NCI-H2029 (cell line): ENCODE results near the gene NADSYN1.
"Not testable (repeated sequence)": the region's sequence is repeated elsewhere in the genome, so short reads cannot be mapped to it uniquely, and the experiment has no call there.

ENCODE experiments used
- DNase-seq: peaks from one replicate; lab custom pipeline; 2025; lab: John Stamatoyannopoulos, UW

Gene NADSYN1

DNA sequence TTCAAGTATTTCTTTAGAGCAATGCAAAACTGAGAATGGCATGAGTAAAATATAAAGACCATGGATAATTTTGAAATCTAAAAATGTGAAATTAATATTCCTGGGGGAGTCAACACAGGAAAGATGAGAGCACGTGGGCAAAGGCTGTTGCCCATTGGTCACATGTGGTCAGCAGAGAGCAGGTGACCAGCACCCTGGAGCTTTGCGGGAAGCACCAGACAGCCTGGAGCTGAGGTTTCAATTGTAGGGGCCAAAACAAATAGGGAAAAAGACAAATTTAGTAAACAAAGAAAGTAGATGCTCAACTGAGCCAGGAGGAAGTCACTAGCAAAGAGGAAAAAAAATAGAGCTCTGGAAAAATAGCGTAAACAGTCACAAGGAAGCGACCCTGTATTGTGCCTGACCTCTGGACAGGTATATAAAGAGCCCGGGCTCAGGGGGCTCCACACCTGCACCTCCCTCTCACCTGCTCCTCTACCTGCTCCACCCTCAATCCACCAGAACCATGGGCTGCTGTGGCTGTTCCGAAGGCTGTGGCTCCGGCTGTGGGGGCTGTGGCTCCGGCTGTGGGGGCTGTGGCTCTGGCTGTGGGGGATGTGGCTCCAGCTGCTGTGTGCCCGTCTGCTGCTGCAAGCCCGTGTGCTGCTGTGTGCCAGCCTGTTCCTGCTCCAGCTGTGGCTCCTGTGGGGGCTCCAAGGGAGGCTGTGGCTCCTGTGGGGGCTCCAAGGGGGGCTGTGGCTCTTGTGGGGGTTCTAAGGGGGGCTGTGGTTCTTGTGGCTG, 74.0 kb downstream of the NADSYN1 start, which contains the start of gene KRTAP5-7:
KRTAP5-7 (plus strand) TSS at position 472 of the 780 bp plus-strand sequence; CDS start at position 506, 34 bp downstream.
- DNase-seq = peak; percentile 13

GRCh38 chr11:71527576-71528210, 74.7 kb downstream of the NADSYN1 start:
- DNase-seq = no peak

DNA sequence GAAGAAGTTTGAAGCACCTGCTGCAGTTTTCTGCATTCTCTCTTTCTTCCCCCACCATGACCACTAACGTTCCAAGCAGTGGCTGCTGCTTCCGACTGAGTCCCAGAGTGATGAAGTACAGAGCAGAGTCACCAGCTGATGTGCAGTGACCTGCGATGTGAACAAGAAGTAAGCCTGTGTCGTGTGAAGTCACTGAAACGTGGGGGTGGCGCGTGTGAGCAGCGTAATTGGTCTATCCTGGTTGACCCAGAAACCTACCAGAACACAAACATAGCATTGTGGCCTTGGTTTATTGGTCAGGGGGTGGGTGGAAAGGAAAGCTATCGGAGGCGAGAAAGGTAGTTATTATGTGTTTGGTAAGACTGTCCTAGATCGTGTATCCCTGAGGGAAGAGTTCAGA, 77.6 kb downstream of the NADSYN1 start:
- no peak for DNase-seq

GRCh38 chr11:71532036-71532610, 79.1 kb downstream of the NADSYN1 start:
- DNase-seq = no peak

DNA sequence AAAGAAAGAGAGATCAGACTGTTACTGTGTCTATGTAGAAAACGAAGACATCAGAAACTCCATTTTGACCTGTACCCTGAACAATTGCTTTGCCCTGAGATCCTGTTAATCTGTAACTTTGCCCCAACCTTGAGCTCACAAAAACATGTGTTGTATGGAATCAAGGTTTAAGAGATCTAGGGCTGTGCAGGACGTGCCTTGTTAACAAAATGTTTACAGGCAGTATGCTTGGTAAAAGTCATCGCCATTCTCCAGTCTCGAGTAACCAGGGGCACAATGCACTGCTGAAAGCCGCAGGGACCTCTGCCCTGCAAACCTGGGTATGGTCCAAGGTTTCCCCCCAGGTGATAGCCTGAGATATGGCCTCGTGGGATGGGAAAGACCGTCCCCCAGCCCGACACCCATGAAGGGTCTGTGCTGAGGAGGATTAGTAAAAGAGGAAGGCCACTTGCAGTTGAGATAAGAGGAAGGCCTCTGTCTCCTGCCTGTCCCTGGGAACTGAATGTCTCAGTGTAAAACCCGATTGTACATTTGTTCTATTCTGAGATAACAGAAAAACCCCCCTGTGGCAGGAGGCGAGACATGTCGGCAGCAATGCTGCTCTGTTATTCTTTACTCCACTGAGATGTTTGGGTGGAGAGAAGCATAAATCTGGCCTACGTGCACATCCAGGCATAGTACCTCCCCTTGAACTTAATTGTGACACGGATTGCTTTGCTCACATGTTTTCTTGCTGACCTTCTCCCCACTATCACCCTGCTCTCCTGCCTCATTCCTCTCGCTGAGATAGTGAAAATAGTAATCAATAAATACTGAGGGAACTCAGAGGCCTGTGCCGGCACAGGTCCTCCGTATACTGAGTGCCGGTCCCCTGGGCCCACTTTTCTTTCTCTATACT, 82.0 kb downstream of the NADSYN1 start:
- DNase-seq = not testable (repeated sequence)

GRCh38 chr11:71535825-71536224, 82.8 kb downstream of the NADSYN1 start:
- DNase-seq = no peak

- DNase-seq = no peak
Measured at GRCh38 chr11:71537537-71537936, 84.5 kb downstream of the NADSYN1 start.

GRCh38 chr11:71537977-71538665, 85.1 kb downstream of the NADSYN1 start, which contains the start of gene KRTAP5-8:
Gene KRTAP5-8, plus strand, starts transcription at chr11:71538025. Its CDS starts 31 bp downstream, at chr11:71538056.
- DNase-seq = not testable (repeated sequence)

GRCh38 chr11:71538666-71538990, 85.6 kb downstream of the NADSYN1 start:
- no peak for DNase-seq

DNA sequence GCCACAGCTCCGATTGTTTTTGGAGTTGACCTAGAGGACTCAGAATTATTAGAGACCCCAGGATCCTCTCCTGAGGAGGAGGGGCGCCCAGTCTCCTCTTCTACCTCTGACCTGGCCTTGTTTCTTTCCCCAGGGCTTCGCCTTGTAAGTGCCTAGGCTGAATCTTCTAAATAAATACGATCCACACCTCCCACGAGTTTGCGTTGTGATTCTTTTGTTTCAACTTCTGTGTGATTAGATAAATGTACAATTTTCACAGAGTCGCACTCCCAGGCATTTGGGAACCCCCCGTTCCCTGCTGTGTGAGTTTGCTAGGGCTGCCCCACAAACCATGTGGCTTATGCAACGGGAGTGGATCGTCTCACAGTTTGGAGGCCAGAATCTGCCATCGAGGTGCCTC, 86.0 kb downstream of the NADSYN1 start:
- DNase-seq = no peak

DNA sequence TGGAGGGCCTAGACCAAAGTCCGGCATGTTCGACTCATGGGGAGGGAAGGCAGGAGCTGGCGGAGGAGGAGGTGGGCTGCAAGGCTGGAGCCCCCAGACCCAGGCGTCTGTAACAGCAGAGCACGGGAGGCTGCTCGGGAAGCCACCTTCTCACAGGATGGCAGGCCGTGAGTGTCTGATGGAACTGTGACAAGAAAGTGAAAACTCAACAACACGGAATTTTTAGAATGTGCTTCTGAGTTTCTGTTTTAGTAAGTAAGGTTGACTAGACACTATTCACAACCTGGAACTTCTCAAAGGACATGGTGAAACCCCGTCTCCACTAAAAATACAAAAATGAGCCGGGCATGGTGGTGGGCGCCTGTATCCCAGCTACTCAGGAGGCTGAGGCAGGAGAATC, 87.0 kb downstream of the NADSYN1 start:
- not testable (repeated sequence) for DNase-seq

DNA sequence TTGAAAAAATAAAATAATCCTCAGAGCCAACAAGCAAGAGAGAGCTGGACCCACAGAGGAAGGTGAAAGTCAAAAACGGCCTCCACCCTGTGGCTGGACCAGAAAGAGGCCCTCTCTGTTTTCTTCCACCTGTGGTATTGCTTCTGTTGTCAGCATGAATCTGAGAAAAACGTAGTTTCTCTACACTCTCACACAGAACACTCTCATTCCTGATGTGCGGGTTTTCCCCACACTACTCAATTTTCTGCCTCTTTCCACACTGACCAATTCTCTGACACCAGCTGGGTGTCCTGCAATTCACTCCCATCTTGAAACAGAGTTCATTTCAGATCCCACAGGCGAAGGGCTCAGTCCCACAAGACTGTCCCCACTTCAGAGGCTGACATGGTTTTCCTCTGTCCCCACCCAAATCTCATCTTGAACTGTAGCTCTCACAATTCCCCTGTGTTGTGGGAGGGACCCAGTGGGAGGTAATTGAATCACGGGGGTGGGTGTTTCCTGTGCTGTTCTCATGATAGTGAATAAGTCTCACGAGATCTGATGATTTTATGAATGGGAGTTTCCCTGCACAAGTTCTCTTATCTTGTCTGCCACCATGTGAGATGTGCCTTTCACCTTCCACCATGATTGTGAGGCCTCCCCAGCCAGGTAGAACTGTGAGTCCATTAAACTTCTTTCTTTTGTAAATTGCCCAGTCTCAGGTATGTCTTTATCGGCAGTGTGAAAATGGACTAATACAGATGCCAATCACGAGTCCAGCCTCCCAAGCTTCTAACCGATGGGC, 87.7 kb downstream of the NADSYN1 start:
- not testable (repeated sequence) for DNase-seq

DNA sequence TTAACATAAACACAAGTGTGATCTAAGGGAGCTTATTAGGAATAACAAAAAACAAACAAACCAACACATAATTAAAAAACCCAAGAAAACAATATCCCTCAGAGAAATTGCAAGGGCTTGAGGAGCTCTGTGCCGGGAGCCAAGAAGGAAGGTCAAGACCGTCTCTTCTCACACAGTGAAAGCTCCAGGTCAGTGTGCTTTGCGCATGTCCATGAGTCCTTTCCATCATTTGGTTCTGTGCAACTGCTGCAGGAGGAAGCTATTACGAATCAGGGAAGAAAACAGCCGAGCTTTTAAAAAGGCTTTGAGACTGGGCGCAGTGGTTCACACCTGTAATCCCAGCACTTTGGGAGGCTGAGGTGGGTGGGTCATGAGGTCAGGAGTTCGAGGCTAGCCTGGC, 89.4 kb downstream of the NADSYN1 start:
- DNase-seq = no peak

- DNase-seq = no peak
Measured at GRCh38 chr11:71542879-71543777, 90.1 kb downstream of the NADSYN1 start.

DNA sequence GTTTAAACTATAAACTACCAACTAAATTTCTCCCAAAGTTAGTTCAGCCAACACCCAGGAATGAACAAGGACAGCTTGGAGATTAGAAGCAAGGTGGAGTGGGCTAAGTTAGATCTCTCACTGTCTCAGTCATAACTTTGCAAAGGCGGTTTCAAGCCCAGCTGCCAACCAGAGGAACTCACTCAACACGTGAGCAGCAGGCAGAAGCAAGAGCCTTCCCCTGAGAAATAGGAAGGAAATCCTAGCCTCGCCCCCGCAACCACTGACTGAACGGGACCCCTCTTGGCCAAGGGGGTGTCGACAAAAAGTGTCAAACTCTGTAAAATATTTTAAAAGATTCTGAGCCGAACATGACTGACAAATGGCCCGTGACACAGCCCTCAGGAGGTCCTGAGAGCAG, 90.9 kb downstream of the NADSYN1 start:
- DNase-seq = no peak

DNA sequence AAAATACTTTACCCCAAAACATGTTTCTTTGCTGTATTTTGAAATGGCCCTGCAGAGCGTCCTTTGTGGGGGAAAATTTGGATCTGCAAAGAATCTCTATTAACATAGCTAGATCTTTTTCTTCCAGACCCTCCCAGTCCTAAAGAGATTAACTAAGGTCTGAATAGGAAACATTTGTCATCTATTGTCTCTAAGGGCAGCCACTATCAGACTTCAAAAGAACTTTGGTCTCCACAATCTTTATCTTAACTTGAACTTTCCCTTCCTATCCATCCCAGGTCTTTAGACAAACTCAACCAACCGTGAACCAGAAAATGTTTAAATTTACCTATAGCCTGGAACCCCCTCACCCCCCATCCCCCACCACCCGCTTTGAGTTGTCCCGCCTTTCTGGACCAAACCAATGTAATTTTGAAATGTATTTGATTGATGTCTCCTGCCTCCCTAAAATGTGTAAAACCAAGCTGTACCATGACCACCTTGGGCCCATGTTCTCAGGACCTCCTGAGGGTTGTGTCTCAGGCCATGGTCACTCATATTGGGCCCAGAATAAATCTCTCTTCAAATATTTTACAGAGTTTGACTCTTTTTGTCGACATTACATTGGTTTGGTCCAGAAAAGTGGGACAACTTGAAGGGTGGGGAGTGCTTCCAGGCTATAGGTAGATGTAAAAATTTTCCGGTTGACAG, 91.7 kb downstream of the NADSYN1 start:
- DNase-seq = no peak

DNA sequence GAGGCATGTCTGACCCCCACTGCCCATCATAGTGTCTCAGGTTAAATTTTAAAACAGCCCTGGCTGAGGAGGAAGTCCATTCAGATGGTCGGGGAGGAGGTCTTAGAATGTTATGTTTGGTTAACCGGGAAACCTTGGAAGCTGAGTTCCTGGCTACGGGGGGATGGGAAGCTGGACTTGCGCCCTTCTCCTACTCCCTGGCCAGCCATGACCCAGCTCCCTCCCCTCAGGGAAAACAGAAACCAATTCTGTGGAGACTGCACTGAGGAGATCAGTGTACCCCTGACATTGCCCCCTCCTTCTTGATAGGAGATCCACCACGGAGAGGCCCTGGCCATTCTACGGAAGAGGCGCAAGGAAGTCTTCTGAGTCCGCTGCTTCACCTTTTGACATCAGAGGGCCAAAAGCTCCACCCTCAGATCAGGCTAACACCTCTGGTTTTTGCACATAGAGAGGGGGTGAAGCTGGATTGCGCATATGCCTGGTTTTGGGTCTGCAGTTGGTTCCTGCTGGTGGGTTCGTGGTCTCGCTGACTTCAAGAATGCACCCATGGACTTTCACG, 92.5 kb downstream of the NADSYN1 start:
- DNase-seq = no peak

GRCh38 chr11:71548120-71548519, 95.1 kb downstream of the NADSYN1 start, which contains the start of gene KRTAP5-9:
Gene KRTAP5-9, plus strand, starts transcription at chr11:71548420. Its CDS starts 238 bp downstream, at chr11:71548658.
- DNase-seq = no peak
